NCI-H510A (cell line): Measurements from ENCODE around the gene LARGE1.

Experiments used
- DNase-seq: peaks from one replicate; lab custom pipeline; 2025; lab: John Stamatoyannopoulos, UW

Gene LARGE1

DNA sequence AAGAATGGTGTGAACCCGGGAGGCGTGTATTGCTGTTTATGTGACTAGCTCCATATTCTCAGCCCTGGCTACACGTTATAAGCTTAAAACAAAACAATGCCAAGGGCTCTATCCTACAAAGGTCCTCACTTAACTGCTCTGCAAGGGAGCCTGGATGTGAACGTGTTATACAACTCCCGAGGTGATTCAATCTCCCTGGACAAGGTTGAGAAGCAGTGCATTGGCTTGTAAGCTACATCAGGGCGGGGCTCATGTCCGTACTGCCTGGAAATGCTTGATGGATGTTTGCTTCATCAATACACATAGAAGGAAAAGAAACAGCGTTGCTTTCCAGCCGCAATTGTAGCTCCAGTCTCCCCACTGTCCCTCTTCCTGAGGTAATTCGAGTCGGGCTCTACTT lies 605.2 kb downstream of the LARGE1 start:
- DNase-seq: no peak

DNA sequence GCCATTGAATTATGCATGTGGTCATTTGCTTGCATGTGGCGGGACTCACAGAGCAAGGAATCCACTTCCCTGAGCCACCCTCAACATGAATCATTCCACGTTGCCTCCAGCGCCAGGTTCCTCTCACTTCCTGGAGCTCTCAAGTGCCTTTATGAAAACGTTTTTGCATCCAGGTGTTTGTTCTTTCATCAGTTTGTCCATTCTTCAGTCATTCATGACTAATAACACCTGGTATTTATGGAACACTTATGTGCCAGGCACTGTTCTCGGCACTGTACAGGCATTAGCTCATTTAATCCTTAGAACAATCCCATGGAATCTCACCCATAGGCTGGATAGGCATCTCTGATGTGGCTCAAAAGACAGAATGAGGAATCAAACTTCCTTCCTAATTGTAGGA lies 606.0 kb downstream of the LARGE1 start:
- no peak for DNase-seq

DNA sequence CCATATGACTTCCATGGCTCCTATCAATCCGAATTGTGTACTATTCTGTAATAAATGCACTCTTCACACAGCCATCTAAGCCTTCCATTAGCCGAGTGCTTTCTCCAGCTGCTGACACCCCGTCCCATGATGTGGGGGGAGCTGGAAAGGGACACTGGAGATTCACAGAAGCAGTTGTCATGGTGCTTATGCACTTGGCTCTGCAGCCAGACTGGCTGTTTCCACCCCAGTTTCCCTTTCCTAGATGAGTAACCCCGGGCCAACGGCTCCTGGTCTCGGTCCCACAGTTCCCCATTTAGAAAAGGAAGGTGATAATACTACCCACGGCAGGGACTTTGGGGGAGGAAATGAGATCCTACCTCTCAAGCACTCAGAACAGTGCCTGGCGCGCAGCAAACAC lies 617.2 kb downstream of the LARGE1 start:
- DNase-seq: no peak

DNA sequence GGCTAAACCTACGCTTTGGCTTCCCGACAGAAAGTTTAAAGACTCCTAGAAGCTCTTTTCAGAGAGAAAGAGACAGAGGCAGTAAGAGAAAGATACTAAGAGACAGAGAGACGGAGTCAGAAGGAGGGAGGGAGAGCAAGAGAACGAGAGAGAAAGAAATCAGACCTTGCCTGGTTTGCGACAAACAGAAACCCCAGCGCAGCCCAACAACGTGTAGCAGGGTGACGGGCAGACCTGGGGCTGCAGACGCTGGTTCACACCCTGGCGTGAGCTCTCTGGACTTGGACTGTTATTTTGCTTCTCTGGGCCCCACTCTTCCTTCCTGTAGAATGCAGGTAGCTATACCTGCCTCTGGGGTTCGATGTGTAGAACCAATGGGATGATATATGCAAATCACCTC lies 617.7 kb downstream of the LARGE1 start:
- DNase-seq: no peak

DNA sequence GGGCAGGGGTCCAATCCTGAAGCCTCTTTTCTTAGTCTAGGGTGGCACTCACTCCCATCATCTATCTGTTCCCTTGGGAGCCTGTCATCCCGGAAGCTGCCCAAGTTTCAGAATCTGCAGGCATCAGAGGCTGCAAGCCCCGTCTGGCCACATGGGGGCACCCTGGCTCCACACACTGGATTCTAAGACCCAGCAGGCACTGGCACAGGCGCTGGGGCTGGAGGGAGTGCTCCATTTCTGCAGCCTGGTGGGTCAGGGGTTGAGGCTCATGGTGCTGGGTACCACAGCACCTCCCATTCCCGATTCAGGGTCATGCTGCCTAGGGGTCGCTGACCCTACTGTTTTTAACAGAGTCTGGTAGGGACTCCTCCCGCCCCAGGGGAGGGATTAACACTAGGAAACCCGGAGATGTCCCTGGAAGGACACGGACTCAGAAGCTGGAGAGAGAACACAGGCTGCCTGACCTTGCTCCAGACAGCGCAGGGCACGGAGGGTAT lies 618.2 kb downstream of the LARGE1 start:
- DNase-seq: peak; percentile 27

DNA sequence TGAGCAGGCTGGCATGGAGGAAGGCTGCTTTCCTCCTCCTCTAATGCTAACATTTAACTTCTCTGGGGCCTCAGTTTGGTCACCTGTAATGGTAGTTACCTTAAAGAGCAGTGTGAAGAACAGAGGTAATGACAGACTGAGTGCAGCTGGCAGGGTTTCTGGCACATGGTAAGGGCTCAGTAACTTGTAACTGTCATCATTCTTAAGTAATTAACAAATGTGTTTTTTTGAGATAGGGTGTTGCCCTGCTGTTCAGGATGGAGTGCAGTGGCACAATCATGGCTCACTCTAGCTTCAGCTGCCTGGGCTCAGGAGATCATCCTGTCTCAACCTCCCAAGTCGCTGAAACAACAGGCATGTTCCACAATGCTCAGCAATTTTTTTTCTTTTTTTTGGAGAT lies 620.1 kb downstream of the LARGE1 start:
- DNase-seq: no peak

DNA sequence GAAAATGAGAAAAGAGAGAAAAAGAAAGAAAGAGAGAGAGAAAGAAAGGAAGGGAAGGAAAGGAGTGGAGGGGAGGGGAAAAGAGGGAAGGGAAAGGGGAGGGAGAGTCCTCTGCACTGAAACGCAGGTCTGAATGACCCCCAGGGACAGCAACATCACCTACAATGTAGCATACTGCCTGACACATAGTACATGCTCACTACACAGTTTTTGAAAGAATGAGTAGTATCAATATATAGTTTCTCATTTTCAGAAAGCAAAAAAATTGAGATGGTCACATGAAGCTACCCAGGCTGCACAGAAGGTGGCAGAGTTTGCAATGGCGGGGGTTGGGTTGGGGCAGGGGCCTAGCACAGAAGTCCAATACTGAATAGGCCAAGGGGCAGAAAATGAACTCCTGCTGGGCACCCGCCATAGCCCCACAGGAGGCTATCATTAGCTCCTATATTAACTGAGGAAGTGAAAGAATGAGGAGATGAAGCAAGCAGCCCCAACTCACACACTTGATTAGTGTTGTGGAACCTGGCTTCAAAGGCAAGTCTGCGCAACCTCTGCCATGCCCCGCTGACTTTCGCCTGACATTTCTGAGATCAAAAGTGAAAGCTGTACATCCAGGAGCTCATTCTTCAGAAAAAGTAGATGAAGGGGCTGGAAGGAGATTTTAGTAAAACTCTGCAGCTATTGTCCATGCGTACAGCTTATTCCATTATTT lies 620.9 kb downstream of the LARGE1 start:
- no peak for DNase-seq

DNA sequence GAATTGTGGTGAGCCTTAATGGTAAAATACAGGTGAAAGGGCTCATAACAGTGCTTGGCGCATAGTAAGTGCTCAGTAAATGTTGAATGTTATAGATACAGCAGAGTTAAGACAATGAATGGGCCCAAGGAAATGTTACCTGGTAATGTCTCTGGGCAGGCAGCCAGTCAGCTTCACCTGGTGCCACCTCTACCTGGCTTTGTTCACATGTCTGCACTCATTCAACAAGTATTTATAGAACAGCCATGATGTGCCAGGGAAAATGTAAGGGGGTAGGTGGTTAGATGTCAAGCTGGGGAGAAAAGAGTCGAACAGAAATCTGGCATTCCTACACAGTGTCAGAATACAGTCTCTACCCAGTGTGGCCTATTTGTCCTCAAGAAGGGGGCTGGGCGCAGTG lies 623.3 kb downstream of the LARGE1 start:
- DNase-seq: no peak

DNA sequence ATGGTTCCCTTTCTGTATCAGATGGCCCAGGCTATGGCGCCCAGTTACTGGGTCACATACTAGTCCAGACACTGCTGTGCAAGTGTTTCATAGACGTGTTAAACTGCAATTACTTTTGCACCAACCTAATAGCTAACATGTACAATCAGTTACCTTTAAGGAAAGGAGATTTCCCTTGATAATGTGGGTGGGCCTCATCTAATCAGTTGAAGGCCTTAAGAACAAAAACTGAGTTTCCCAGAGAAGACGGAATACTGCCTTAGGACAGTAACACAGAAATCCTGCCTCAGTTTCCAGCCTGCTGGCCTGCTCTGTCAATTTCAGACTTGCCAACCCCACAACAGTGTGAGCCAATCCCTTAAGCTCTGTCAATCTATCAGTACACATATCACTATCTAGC lies 632.2 kb downstream of the LARGE1 start:
- DNase-seq: no peak

DNA sequence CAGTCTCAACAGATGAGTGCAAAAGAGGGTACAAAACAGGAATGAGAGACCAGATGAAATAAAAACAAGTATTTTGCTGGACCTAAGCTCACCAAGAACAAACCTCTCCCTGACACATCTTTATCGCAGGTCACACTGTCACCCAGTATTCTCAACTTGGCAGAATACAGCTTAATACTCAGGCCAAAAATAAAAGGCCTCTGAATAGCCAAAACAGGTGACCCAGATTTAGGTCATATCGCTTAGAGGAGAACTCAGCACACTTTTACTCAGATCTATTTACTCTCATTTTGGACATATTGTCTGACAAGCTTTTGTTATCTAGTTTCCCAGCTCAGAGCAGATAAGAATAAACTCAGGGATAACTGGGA lies 645.2 kb downstream of the LARGE1 start:
- no peak for DNase-seq

DNA sequence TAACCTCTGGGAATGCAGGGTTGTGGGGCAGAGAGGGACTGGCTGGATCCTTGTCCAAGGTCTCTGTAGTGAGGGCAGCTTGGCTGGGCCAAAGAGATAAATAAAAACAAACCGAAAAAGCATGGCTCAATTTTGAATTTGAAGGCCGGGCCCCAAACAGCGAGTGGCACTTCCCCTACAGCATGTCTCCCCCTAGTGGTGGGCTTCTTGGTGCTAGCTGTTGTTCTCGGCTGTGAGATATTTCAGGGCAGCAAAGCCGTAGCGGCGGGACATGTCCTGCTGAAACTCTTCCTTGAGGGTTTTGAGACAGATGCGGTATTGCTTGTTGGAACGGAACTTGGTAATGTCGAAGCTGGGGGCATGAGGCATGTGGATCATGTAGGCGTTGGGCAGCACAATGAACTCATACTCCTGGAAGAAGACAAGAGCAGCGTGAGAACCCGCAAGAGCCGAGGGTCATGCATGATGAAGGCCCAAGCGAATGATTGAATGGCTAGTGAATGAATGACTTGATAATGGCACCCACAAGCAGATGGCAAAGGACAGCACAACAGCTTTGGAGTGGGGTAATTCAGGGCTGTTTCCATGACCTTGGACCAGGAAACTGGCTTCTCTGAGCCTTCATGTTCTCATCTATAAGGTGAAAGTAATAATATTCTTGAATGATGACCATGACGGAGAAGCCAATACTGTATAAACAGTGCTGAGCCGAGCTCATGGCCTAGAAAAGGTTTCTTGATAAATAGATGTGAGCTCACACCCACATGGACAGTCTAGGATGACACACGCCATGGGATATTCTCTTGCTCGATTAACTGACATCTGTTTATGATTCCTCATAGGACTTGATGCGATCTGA lies 645.8 kb downstream of the LARGE1 start:
- no peak for DNase-seq

DNA sequence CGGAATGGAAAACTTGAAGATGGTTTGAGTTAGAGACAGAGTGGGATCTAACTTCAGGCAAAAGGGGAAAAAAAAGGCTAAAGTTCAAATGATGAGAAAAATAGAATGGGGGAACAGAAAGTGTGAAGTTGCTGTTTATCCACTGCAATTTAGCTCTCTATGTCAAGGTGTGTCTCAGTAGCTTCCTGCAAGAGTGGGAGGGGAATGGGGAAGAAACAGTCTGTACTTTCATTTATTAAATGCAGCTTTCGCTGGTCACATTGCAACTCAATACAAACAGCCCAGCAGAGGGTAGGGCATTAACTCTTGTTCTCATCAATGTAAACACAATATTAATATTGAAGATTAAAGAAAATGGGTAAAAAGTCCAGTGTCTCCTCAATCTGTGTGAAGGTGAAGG lies 647.4 kb downstream of the LARGE1 start:
- DNase-seq: no peak

DNA sequence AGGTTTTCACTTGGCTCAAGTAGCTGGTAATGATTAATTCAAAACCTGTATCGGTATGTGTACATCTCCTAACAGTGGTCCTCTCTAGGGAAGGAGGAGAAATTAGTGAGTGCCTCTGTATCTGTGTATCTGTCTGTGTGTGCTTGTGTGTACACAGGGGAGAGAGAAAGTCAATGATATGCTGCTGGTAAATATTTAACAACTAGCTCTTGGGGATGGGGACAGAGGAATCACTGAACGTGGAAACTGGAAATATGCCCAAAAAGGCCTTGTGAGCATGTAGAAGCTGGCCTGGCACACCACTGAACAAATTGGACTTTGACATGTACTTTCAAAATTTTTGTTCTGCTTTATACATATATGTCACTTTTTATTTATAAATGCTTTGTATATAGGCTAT lies 648.1 kb downstream of the LARGE1 start:
- DNase-seq: no peak

DNA sequence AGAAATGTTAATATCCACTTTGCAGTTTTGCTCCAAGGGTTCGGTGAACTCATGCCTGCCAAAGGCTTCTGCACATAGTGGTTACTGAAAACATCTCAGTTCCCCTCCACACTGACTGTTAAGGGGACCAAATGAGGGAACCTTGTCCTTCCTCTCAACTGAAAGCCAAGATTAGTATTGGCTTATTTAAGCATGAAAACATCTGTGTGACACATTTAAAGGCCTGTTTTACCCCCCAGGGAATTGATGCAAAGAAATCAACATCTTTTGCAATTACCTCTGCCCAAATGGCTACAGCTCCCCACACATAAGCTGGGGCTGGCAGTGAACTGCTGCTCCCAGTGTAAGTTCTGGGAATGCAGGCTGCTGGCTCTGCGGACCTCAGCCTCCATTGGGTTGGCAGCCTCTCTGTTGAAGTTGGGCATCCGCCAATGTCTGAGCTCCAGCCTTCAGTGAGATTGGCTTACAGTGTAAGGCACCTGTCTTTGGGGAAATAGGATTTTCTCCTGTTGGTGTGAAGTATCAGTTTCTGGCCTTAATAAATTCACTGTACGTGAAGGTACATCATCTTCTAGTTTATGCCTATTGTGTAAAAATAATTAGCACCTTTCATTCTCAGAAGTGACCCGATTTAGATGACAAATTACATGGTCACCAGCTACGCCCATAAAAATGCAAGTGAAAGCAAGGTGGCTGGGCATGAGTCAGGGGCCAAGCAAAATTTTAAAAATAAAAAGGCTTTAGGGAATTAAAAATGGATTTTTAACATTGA lies 648.7 kb downstream of the LARGE1 start:
- DNase-seq: no peak

DNA sequence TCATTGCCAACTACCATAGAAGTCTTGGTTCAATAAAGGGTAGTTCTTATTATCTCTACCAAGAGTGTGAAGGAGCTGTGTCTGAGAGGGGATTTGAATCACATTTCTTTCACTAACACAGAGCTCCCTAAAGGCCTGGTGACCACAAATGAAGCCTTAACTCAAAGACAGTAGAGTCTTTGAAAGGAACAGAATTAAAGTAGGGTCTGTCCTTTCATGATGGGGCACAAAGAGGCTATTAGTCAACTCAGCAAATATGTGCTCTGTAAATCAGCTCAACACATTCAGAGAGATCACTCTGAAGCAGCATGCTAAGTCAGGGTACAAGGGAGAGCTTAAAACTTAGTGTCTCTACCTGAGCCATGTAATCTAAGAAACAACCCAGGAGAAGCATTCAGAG lies 649.7 kb downstream of the LARGE1 start:
- no peak for DNase-seq

DNA sequence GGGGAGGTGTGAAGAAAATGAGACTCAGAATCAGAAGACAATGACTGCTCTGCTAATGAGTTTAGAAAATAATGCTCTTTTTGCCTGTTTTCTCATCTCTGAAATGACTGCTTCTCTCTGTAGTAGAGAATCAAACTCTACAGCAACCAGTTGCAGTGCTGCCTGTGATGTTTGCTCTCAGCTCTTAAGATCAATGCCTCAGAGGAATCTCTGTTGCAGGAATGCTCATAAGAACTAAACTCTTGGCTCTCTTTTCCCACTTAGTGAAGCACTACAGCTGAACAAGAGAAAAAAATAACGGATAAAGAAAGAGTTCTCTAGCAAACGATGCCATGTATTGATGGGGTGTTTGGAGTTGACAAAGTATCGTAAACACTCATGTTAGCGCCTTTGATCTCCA lies 658.6 kb downstream of the LARGE1 start:
- no peak for DNase-seq

DNA sequence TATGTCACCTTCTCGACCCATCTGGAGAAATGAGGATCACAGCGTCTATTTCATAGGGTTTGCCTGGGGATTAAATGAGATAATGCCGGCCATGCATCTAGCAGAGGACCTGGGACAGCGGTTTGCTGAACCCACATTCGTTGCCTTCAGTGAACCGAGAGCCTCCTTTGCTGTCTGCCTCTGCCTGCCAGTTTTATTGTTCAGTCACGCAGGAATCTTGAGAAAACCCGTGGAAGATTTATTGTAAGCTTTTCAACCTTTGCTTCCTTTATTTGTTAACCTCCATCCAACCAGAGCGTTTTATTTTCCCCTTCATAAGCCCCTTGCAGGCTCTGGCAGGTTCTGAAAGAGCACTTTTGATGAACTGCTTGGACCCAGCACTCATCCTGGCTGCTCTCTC lies 659.8 kb downstream of the LARGE1 start:
- DNase-seq: no peak

DNA sequence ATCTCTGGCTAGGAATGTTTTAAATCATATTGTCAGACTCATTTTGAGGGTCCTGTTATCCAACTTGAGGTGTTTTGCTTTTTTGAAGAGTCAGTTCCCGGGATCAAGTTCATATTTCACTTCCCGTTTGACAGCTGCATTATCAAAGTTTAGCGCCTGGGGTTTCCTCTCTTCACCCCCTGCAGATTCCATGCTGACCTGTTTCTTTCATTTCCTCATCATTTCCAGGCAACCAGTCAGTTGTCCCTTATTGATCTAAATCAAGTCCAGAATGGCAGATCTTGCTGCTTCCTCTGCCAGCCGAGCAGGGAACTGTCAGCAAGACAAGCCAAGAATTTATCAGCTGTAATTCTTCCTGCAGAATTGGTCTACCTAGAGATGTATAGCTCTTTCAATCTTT lies 664.5 kb downstream of the LARGE1 start:
- DNase-seq: no peak

DNA sequence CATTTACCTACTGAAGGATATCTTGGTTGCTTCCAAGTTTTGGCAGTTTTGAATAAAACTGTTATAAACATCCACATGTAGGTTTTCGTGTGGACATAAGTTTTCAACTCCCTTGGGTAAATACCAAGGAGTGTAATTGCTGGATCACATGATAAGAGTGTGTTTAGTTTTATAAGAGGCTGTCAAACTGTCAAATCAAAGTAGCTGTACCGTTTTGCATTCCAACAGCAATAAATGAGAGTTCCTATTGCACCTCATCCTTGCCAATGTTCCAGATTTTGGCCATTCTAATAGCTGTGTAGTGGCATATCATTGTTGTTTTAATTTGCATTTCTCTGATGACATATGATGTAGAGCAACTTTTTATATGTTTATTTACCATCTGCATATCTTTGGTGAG lies 671.3 kb downstream of the LARGE1 start:
- no peak for DNase-seq

DNA sequence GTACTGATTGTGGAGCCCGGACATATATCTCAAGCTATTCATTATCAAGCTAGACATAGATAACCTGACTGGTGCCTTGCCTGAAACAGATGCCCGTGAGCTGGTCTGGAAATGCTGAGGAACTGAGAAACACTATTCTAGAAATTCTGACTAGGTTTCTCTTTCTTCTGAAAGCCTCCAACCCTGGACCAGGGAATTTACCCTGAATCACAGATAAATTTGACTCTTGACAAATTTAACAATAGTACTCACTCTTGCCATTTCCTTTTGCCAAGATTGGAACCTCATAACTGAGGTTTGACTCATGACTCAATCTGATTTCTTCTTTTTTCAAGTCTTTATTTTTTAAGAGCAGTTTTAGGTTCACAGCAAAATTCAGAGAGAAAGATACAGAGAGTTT lies 672.5 kb downstream of the LARGE1 start:
- no peak for DNase-seq

DNA sequence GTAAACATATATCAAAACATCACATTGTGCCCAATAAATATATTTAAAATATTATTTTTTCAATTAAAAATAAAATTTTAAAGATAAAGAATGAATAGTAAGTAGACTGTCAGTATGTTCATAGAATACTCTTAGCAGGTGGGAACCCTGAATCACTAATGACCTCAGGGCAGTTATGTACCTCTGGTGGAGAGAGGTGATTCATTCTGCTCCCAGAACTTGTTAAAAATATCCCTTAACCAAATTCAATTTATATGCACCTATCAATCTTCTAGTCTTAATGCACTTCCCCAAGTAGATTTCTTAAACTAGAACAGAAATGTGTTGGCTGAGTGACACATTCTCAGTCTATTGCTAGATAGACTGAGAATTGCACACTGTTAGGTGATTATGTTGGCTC lies 678.2 kb downstream of the LARGE1 start:
- no peak for DNase-seq

DNA sequence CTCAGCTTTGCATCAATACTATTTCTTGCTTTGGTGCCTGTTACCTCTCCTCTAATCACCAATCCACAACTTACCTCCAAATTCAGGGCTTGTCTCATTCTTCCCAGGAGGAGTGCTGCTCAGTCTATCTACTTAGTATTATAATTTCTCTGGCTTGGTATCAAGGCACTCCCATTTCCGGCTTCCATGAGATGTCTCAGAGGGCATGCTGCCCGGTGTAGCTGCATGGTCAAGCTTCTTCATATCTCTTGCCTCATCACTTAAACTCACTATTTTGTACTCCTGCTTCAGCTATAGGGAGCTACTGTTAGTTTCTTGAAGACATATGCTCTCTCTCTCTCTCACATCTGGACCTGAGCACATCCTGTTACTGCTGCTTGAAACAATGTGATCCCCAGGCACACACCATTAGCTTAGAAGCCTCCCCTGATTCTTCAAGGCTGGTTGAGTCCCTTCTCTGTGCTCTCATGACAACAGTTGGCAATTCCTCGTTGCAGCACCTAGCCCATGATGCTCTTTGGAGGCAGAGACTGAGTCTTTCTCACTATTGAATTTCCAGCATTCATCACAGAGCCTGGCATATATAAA lies 679.3 kb downstream of the LARGE1 start:
- DNase-seq: no peak
